HepG2 (cell line): ENCODE data around the gene SMYD5.

Experiments
- ATRX ChIP-seq: sonication (generic); formaldehyde crosslinking; IDR thresholded peaks from 2 replicates; pipeline ENCODE4 v1.4.0; 2020; ENCODE audit warnings: missing genetic modification reagents, borderline replicate concordance
- CHD4 ChIP-seq: fragments of 200-600 bp; sonication (generic); IDR thresholded peaks from 2 replicates; pipeline ENCODE4 v1.7.0; 2017; ENCODE audit warnings: mild to moderate bottlenecking, low read length, borderline replicate concordance
- FOXA3 ChIP-seq: IDR thresholded peaks from 2 replicates; pipeline ENCODE4 v1.6.1; 2016; ENCODE audit warnings: missing genetic modification reagents, missing compliant biosample characterization
- FOXM1 ChIP-seq: sonication (generic); formaldehyde crosslinking; IDR thresholded peaks from 2 replicates; pipeline ENCODE4 v1.5.0; 2020; ENCODE audit warnings: missing genetic modification reagents
- KAT7 ChIP-seq: IDR thresholded peaks from 2 replicates; pipeline ENCODE4 v1.6.1; 2018; ENCODE audit warnings: borderline replicate concordance, missing compliant biosample characterization
- MAFF ChIP-seq: IDR thresholded peaks from 2 replicates; pipeline ENCODE4 v1.6.1; 2011; ENCODE audit warnings: low read depth, low read length, improper control_type of control experiment
- NFYB ChIP-seq: sonication (generic); formaldehyde crosslinking; IDR thresholded peaks from 2 replicates; pipeline ENCODE4 v1.4.0; 2020; ENCODE audit warnings: missing genetic modification reagents
- PTBP1 ChIP-seq: fragments of 200-400 bp; formaldehyde crosslinking; IDR thresholded peaks from 2 replicates; pipeline ENCODE4 v1.6.1; 2018; ENCODE audit warnings: low read length, low read depth; ENCODE audit not compliant: poor library complexity, severe bottlenecking
- RBFOX2 ChIP-seq: fragments of 200-400 bp; formaldehyde crosslinking; IDR thresholded peaks from 2 replicates; pipeline ENCODE4 v1.6.1; 2017; ENCODE audit warnings: low read depth, mild to moderate bottlenecking, low read length
- ZSCAN29 ChIP-seq: sonication (generic); formaldehyde crosslinking; conservative IDR thresholded peaks from 2 replicates; pipeline ENCODE4 v1.4.0; 2020; ENCODE audit warnings: mild to moderate bottlenecking, missing genetic modification reagents
- TF ChIP-seq, protein P1 (sequence below): sonication (generic); formaldehyde crosslinking; IDR thresholded peaks from 2 replicates; pipeline ENCODE4 v1.5.1; 2020; ENCODE audit warnings: missing genetic modification reagents, mild to moderate bottlenecking, borderline replicate concordance
- TF ChIP-seq, protein P2 (sequence below): sonication (generic); formaldehyde crosslinking; IDR thresholded peaks from 2 replicates; pipeline ENCODE4 v1.5.0; 2020; ENCODE audit warnings: missing genetic modification reagents
- TF ChIP-seq, protein P3 (sequence below): sonication (generic); formaldehyde crosslinking; IDR thresholded peaks from 2 replicates; pipeline ENCODE4 v1.4.0; 2020; ENCODE audit warnings: mild to moderate bottlenecking, missing genetic modification reagents

DNA sequence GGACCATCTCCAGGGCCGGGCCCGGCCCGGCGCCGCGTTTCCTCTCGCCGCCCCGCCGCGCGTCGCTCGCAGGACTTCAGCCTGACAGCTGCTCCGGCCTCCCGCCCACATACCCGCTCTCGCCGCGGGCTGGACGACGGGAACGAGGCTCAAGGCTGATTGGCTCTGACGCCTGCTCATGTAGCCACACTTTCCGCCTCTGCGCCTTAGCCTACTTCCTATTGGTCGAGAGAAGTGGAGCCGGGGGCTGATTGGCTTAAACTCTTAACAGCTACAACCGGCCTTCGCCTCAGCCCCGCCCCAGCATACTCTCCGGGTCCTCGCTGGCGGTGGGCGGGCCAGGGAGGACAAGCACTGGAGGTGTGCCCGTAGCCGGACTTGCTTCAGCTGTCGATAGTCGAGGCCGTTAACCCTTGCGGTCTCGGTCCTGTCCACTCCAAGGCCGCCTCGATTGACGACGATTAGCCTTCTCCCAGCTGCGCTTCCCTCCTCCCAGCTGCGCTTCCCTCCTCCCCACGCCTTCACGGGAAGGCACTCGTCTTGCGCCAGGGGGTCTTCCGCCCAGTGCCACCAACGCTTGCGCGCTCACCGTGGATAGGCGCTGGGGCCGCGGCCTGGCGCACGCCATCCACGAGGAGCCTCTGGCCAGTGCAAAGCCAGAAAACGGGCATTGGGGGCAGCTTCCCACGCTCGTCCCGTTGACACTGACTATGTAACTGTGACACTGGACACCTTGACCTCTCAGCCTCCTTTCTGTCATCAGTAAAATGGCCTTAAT, 19.3 kb downstream of the SMYD5 start, which contains the start of gene PRADC1:
- TF ChIP-seq RBFOX2 = peak; percentile 64
- TF ChIP-seq, protein P1, sequence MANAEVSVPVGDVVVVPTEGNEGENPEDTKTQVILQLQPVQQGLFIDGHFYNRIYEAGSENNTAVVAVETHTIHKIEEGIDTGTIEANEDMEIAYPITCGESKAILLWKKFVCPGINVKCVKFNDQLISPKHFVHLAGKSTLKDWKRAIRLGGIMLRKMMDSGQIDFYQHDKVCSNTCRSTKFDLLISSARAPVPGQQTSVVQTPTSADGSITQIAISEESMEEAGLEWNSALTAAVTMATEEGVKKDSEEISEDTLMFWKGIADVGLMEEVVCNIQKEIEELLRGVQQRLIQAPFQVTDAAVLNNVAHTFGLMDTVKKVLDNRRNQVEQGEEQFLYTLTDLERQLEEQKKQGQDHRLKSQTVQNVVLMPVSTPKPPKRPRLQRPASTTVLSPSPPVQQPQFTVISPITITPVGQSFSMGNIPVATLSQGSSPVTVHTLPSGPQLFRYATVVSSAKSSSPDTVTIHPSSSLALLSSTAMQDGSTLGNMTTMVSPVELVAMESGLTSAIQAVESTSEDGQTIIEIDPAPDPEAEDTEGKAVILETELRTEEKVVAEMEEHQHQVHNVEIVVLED (CRISPR knock-in tag) = peak; percentile 13; the same call in 1 of the 2 replicates
- TF ChIP-seq ATRX (CRISPR knock-in tag) = no peak
- 0 out of 2 replicates have a peak, but pooled peaks have one; percentile 20 for TF ChIP-seq KAT7
- TF ChIP-seq FOXM1 (CRISPR knock-in tag) = no peak
- TF ChIP-seq NFYB = peak; percentile 97
- TF ChIP-seq, protein P2, sequence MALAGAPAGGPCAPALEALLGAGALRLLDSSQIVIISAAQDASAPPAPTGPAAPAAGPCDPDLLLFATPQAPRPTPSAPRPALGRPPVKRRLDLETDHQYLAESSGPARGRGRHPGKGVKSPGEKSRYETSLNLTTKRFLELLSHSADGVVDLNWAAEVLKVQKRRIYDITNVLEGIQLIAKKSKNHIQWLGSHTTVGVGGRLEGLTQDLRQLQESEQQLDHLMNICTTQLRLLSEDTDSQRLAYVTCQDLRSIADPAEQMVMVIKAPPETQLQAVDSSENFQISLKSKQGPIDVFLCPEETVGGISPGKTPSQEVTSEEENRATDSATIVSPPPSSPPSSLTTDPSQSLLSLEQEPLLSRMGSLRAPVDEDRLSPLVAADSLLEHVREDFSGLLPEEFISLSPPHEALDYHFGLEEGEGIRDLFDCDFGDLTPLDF (CRISPR knock-in tag) = peak; percentile 77; the same call in 1 of the 2 replicates
- TF ChIP-seq ZSCAN29 (CRISPR knock-in tag) = 0 out of 2 replicates have a peak, but pooled peaks have one; percentile 54
- TF ChIP-seq CHD4 = no peak
- no peak for TF ChIP-seq MAFF
- peak; percentile 32; the same call in 1 of the 2 replicates for TF ChIP-seq FOXA3
- TF ChIP-seq, protein P3, sequence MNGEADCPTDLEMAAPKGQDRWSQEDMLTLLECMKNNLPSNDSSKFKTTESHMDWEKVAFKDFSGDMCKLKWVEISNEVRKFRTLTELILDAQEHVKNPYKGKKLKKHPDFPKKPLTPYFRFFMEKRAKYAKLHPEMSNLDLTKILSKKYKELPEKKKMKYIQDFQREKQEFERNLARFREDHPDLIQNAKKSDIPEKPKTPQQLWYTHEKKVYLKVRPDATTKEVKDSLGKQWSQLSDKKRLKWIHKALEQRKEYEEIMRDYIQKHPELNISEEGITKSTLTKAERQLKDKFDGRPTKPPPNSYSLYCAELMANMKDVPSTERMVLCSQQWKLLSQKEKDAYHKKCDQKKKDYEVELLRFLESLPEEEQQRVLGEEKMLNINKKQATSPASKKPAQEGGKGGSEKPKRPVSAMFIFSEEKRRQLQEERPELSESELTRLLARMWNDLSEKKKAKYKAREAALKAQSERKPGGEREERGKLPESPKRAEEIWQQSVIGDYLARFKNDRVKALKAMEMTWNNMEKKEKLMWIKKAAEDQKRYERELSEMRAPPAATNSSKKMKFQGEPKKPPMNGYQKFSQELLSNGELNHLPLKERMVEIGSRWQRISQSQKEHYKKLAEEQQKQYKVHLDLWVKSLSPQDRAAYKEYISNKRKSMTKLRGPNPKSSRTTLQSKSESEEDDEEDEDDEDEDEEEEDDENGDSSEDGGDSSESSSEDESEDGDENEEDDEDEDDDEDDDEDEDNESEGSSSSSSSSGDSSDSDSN (CRISPR knock-in tag) = peak; percentile 28; the same call in 1 of the 2 replicates
- TF ChIP-seq PTBP1 = peak; percentile 18
